Brain microvascular endothelial cell (primary cell): ENCODE data around the gene EFNA5.

ENCODE experiments used
- DNase-seq: peaks from one replicate; pipeline ENCODE4 v3.0.0-alpha.2; 2020
- H3K27ac ChIP-seq: fragments of 250-450 bp; sonication (Bioruptor Pico); 2 replicates; pipeline ENCODE4 v1.5.1; 2020; ENCODE audit warnings: mild to moderate bottlenecking, moderate library complexity
- H3K27me3 ChIP-seq: fragments of 250-450 bp; sonication (Bioruptor Pico); replicated peaks from 2 replicates; pipeline ENCODE4 v1.5.1; 2020; ENCODE audit warnings: mild to moderate bottlenecking
- H3K36me3 ChIP-seq: fragments of 250-450 bp; sonication (Bioruptor Pico); replicated peaks from 2 replicates; pipeline ENCODE4 v1.5.1; 2020; ENCODE audit warnings: mild to moderate bottlenecking
- H3K4me3 ChIP-seq: 2 replicates; pipeline ENCODE4 v1.5.1; 2011; ENCODE audit warnings: low read depth, mild to moderate bottlenecking, control low read depth, low read length, moderate library complexity
- CTCF ChIP-seq: IDR thresholded peaks from 2 replicates; pipeline ENCODE4 v1.5.1; 2011; ENCODE audit warnings: low read depth, mild to moderate bottlenecking, moderate library complexity, low read length, control low read depth, inconsistent platforms; ENCODE audit errors: missing control alignments
- in situ Hi-C: cut with HindIII; loops from 2 replicates; pipeline ENCODE4 v1.10.0; 2017; ENCODE audit warnings: low sequenced_read_pairs, low pct_ligation_motif_present

The EFNA5 gene

GRCh38 chr5:107590686-107591085, 80.1 kb downstream of the EFNA5 start:
- Histone ChIP-seq H3K27ac (no peak overlapping the region), H3K4me3 (no peak overlapping the region), H3K27me3 (no peaks in the 10 kb centered on the region), H3K36me3 (no peaks in the 10 kb centered on the region)
- in situ Hi-C loops = no loop called here
- TF ChIP-seq CTCF = no peak
- DNase-seq = no peak

- Histone ChIP-seq H3K27ac (no peak overlapping the region), H3K36me3 (no peaks in the 10 kb centered on the region), H3K27me3 (no peaks in the 10 kb centered on the region), H3K4me3 (no peak overlapping the region)
- no peak for DNase-seq
- in situ Hi-C loops = no loop called here
- no peak for TF ChIP-seq CTCF
These were observed 81.1 kb downstream of the EFNA5 start for GRCh38 chr5:107589520-107590193.

- Histone ChIP-seq H3K27me3 (no peaks in the 10 kb centered on the region), H3K4me3 (no peak overlapping the region), H3K27ac (no peak overlapping the region), H3K36me3 (no peaks in the 10 kb centered on the region)
- in situ Hi-C loops = no loop called here
- no peak for TF ChIP-seq CTCF
- no peak for DNase-seq
These were observed 88.1 kb downstream of the EFNA5 start for GRCh38 chr5:107582625-107583024.

GRCh38 chr5:107580889-107581820, 89.6 kb downstream of the EFNA5 start:
- no peaks in the 10 kb centered on the region for H3K27me3 ChIP-seq
- H3K27ac ChIP-seq = no peak overlapping the region
- H3K36me3 ChIP-seq = no peaks in the 10 kb centered on the region
- in situ Hi-C loops = no loop called here
- no peak overlapping the region for H3K4me3 ChIP-seq
- TF ChIP-seq CTCF = no peak
- no peak for DNase-seq

GRCh38 chr5:107578051-107578635, 92.6 kb downstream of the EFNA5 start:
- Histone ChIP-seq H3K27me3 (no peaks in the 10 kb centered on the region), H3K27ac (no peak overlapping the region), H3K36me3 (no peaks in the 10 kb centered on the region), H3K4me3 (no peak overlapping the region)
- DNase-seq = no peak
- in situ Hi-C loops = no loop called here
- no peak for TF ChIP-seq CTCF
